ELR (cell line): ENCODE measurements around the gene OTOG.

Experiments
- DNase-seq: peaks from one replicate; pipeline ENCODE4 v3.0.0-alpha.2; 2015; ENCODE audit warnings: low read depth

Gene OTOG

GRCh38 chr11:17538731-17539130 is 8.3 kb upstream of the OTOG start:
- no peak for DNase-seq

GRCh38 chr11:17540807-17541206 is 6.3 kb upstream of the OTOG start:
- DNase-seq = no peak

- DNase-seq = peak; percentile 14
Measured at GRCh38 chr11:17541330-17541885, 5.7 kb upstream of the OTOG start.

GRCh38 chr11:17542249-17542648 is 4.8 kb upstream of the OTOG start:
- no peak for DNase-seq

GRCh38 chr11:17543041-17543440 is 4.0 kb upstream of the OTOG start:
- no peak for DNase-seq

GRCh38 chr11:17543574-17544180 is 3.4 kb upstream of the OTOG start:
- no peak for DNase-seq

GRCh38 chr11:17544181-17544622 is 2.9 kb upstream of the OTOG start, which contains the start of gene USH1C:
TSS of gene USH1C (minus strand) at chr11:17544416. CDS start at chr11:17544307, 109 bp downstream.
- DNase-seq = peak; percentile 3

- no peak for DNase-seq
Measured at GRCh38 chr11:17546240-17546639, 819 bp upstream of the OTOG start.

- no peak for DNase-seq
Measured at GRCh38 chr11:17547932-17548331, 873 bp downstream of the OTOG start.

GRCh38 chr11:17548444-17548843 is 1.4 kb downstream of the OTOG start:
- peak; percentile 11 for DNase-seq

GRCh38 chr11:17550450-17551346 is 3.6 kb downstream of the OTOG start:
- DNase-seq = peak; percentile 32

- no peak for DNase-seq
Measured at GRCh38 chr11:17551347-17552040, 4.4 kb downstream of the OTOG start.

- no peak for DNase-seq
Measured at GRCh38 chr11:17552041-17552355, 4.9 kb downstream of the OTOG start.

GRCh38 chr11:17552392-17553248 is 5.6 kb downstream of the OTOG start:
- no peak for DNase-seq

- DNase-seq = no peak
Measured at GRCh38 chr11:17553249-17553546, 6.1 kb downstream of the OTOG start.

- peak; percentile 7 for DNase-seq
Measured at GRCh38 chr11:17554487-17554886, 7.4 kb downstream of the OTOG start.

GRCh38 chr11:17556999-17557398 is 9.9 kb downstream of the OTOG start:
- DNase-seq = no peak

- no peak for DNase-seq
Measured at GRCh38 chr11:17558025-17558780, 11.1 kb downstream of the OTOG start.

- no peak for DNase-seq
Measured at GRCh38 chr11:17558916-17559315, 11.9 kb downstream of the OTOG start.

- no peak for DNase-seq
Measured at GRCh38 chr11:17559341-17560087, 12.5 kb downstream of the OTOG start.
